ENCODE measurements around the gene PIBF1.

- TF ChIP-seq POLR2A (IDR thresholded peaks at IDR 0.05) (no peak), CTCF (IDR thresholded peaks at IDR 0.05) (no peak)
These were observed 21.7 kb upstream of the PIBF1 start for GRCh38 chr13:72760189-72760588.

Measured in transverse colon (tissue), 3 donors.